Transverse colon (tissue), 4 donors: Measurements from ENCODE around the gene MARCHF3. TPM values are rescaled to one million over a fixed set of nuclear protein-coding genes. Genes with fewer than 3 reads are reported as not detected.

Experiments used
- DNase-seq: peaks from one replicate; pipeline ENCODE4 v3.0.0-alpha.2; 2019
- H3K27ac ChIP-seq, 4 donors: fragments of 200-600 bp; sonication (generic); 2 replicates each; pipeline ENCODE4 v1.5.1; 2016 to 2018; ENCODE audit warnings: inconsistent platforms in 4 of 4
- H3K27me3 ChIP-seq: fragments of 200-600 bp; sonication (generic); 2 replicates; pipeline ENCODE4 v1.5.1; 2017; ENCODE audit warnings: inconsistent platforms
- H3K36me3 ChIP-seq, 4 donors: fragments of 200-600 bp; sonication (generic); 2 replicates each; pipeline ENCODE4 v1.5.1; 2017 to 2019; ENCODE audit warnings: inconsistent platforms in 4 of 4
- H3K4me1 ChIP-seq, 4 donors: fragments of 200-600 bp; sonication (generic); 2 replicates each; pipeline ENCODE4 v1.5.1; 2017 to 2020; ENCODE audit warnings: inconsistent platforms in 4 of 4
- H3K4me3 ChIP-seq, 4 donors: fragments of 200-600 bp; sonication (generic); 1 replicate in 1 of 4; 2 replicates in 3 of 4; pipeline versions ENCODE4 v1.5.1 to v1.6.1; 2017 to 2019; ENCODE audit warnings: inconsistent platforms in 4 of 4
- H3K9me3 ChIP-seq, 2 donors: fragments of 200-600 bp; sonication (generic); 2 replicates each; pipeline ENCODE4 v1.5.1; 2017 to 2019; ENCODE audit warnings: inconsistent platforms in 2 of 2
- CTCF ChIP-seq, 5 experiments: fragments of 200-600 bp in 3 of 5; fragments of 450-650 bp in 2 of 5; sonication (generic) in 3 of 5; IDR thresholded peaks; 1 replicate in 2 of 5; 2 replicates in 3 of 5; pipeline ENCODE4 v1.5.1; 2016 to 2017; ENCODE audit warnings: antibody characterized with exemption in 5 of 5, inconsistent platforms in 3 of 5, mild to moderate bottlenecking in 2 of 5, moderate library complexity in 1 of 5
- EP300 ChIP-seq: sonication (generic); formaldehyde crosslinking; IDR thresholded peaks from one replicate; pipeline ENCODE4 v1.6.1; 2017; ENCODE audit warnings: antibody characterized with exemption, low read depth
- POLR2A ChIP-seq: fragments of 450-650 bp; IDR thresholded peaks from one replicate; pipeline ENCODE4 v1.6.1; 2016; ENCODE audit warnings: antibody characterized with exemption, mild to moderate bottlenecking, moderate library complexity
- POLR2AphosphoS5 ChIP-seq, 3 donors: sonication (generic); formaldehyde crosslinking; IDR thresholded peaks; one replicate each; pipeline ENCODE4 v1.6.1; 2016; ENCODE audit warnings: antibody characterized with exemption in 3 of 3
- WGBS, 2 donors: methylation state at CpG; one replicate each; pipeline ENCODE4 v1.1.5; 2018; ENCODE audit warnings: low coverage in 1 of 2; 5-methylcytosine and 5-hydroxymethylcytosine counted together
- in situ Hi-C, 4 donors: fragments of 200-750 bp; cut with MboI; loops; one replicate each; pipeline versions ENCODE4 v1.15.0 to v1.15.1; 2017; ENCODE audit warnings: low sequenced_read_pairs in 3 of 4, low pct_ligation_motif_present in 1 of 4, low pct_unique_long_range_greater_than_20kb in 1 of 4
- intact Hi-C: fragments of 100-400 bp; cut with DNase I; formaldehyde crosslinking; loops from one replicate; pipeline ENCODE4 v1.15.1; 2023; ENCODE audit warnings: low total_unique reads
- total RNA-seq, 4 donors: library from RNA; depleted of rRNA; stranded (reverse); fragments of >200 nt; gene quantifications; one replicate each; pipeline ENCODE4 v1.1.0, GENCODE V29; 2016

The MARCHF3 gene
- total RNA-seq, 4 donors from 2014 or later: 20.3 to 29.6 (median 23.0) TPM

- no peak overlapping the region for H3K4me3 ChIP-seq
- WGBS, 2 donors: 88 to 92% methylated on average over 3 of the region's 3 CpGs
- H3K27ac ChIP-seq: no peak overlapping the region
- peaks cover 0 to 11% (median 0%) of the 10 kb centered on the region in 4 donors for H3K4me1 ChIP-seq
- no peaks in the 10 kb centered on the region for H3K36me3 ChIP-seq
- no peaks in the 10 kb centered on the region for H3K9me3 ChIP-seq
- in situ Hi-C loops (no loop called here), intact Hi-C loops (no loop called here)
- H3K27me3 ChIP-seq: no peaks in the 10 kb centered on the region
- TF ChIP-seq EP300: no peak
- no peak for DNase-seq
These were observed 35.3 kb downstream of the MARCHF3 start for GRCh38 chr5:126995039-126995438.

- DNase-seq: no peak
- WGBS, 2 donors: 86 to 91% methylated on average over 4 of the region's 4 CpGs
- no peaks in the 10 kb centered on the region for H3K27me3 ChIP-seq
- H3K9me3 ChIP-seq: no peaks in the 10 kb centered on the region
- H3K27ac ChIP-seq: no peak overlapping the region
- intact Hi-C loops (no loop called here), in situ Hi-C loops (no loop called here)
- H3K4me1 ChIP-seq: peaks cover 0 to 11% (median 0%) of the 10 kb centered on the region in 4 donors
- no peaks in the 10 kb centered on the region for H3K36me3 ChIP-seq
- H3K4me3 ChIP-seq: no peak overlapping the region
- TF ChIP-seq CTCF (IDR thresholded peaks at IDR 0.05) (no peak), EP300 (no peak), POLR2AphosphoS5 (IDR thresholded peaks at IDR 0.05) (no peak), POLR2A (no peak)
These were observed 35.9 kb downstream of the MARCHF3 start for GRCh38 chr5:126994485-126994884.

GRCh38 chr5:126988021-126988569, 42.3 kb downstream of the MARCHF3 start:
- DNase-seq: no peak
- WGBS, 2 donors: 70 to 88% methylated on average over 3 of the region's 3 CpGs
- no peak overlapping the region for H3K4me3 ChIP-seq
- no peaks in the 10 kb centered on the region for H3K36me3 ChIP-seq
- no peaks in the 10 kb centered on the region for H3K27me3 ChIP-seq
- intact Hi-C loops: no loop called here
- no peak overlapping the region for H3K27ac ChIP-seq
- in situ Hi-C loops: no loop called here
- TF ChIP-seq POLR2A (no peak), CTCF (IDR thresholded peaks at IDR 0.05) (no peak), EP300 (no peak), POLR2AphosphoS5 (IDR thresholded peaks at IDR 0.05) (no peak)
- H3K9me3 ChIP-seq: no peaks in the 10 kb centered on the region
- H3K4me1 ChIP-seq: peaks cover 0 to 5% (median 0%) of the 10 kb centered on the region in 4 donors

GRCh38 chr5:126987271-126987899, 43.0 kb downstream of the MARCHF3 start:
- Histone ChIP-seq H3K4me1 (peaks cover 0 to 5% (median 0%) of the 10 kb centered on the region in 4 donors), H3K36me3 (no peaks in the 10 kb centered on the region), H3K9me3 (no peaks in the 10 kb centered on the region), H3K4me3 (no peak overlapping the region), H3K27me3 (no peaks in the 10 kb centered on the region), H3K27ac (no peak overlapping the region)
- in situ Hi-C loops: no loop called here
- intact Hi-C loops: no loop called here
- no peak for DNase-seq
- WGBS, 2 donors: 71 to 87% methylated on average over 2 to 4 of the region's 4 CpGs
- TF ChIP-seq POLR2A: no peak
- no peak for TF ChIP-seq EP300
- no peak for TF ChIP-seq POLR2AphosphoS5 (IDR thresholded peaks at IDR 0.05)
- TF ChIP-seq CTCF (IDR thresholded peaks at IDR 0.05): no peak
